GM12874 (cell line): ENCODE data around the gene AMPH.

Source experiments
- TF ChIP-seq, protein P1 (sequence below): IDR thresholded peaks from 2 replicates; pipeline ENCODE4 v1.5.1; 2011; ENCODE audit warnings: low read depth, mild to moderate bottlenecking, control low read depth, low read length, moderate library complexity; ENCODE audit not compliant: insufficient read depth

Gene AMPH

DNA sequence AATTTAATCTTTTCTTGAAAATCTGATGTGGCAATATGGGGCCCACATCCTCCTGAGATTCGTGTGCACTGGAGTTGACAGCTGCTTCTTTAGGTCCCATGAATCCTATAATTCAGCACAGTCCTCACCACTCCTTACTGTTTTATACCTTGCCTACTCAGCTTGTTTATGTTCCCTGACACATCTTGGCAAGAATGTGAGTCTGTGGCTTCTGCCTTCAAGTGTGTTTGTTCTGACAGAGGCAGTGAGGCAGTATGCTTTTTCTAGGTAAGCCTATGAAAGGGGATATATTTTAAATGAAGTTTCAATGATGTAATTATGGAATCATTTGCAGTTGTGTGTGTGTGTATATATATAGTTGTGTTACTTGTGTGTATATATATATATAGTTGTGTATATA, 106.4 kb downstream of the AMPH start:
- TF ChIP-seq, protein P1, sequence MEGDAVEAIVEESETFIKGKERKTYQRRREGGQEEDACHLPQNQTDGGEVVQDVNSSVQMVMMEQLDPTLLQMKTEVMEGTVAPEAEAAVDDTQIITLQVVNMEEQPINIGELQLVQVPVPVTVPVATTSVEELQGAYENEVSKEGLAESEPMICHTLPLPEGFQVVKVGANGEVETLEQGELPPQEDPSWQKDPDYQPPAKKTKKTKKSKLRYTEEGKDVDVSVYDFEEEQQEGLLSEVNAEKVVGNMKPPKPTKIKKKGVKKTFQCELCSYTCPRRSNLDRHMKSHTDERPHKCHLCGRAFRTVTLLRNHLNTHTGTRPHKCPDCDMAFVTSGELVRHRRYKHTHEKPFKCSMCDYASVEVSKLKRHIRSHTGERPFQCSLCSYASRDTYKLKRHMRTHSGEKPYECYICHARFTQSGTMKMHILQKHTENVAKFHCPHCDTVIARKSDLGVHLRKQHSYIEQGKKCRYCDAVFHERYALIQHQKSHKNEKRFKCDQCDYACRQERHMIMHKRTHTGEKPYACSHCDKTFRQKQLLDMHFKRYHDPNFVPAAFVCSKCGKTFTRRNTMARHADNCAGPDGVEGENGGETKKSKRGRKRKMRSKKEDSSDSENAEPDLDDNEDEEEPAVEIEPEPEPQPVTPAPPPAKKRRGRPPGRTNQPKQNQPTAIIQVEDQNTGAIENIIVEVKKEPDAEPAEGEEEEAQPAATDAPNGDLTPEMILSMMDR: no peak

DNA sequence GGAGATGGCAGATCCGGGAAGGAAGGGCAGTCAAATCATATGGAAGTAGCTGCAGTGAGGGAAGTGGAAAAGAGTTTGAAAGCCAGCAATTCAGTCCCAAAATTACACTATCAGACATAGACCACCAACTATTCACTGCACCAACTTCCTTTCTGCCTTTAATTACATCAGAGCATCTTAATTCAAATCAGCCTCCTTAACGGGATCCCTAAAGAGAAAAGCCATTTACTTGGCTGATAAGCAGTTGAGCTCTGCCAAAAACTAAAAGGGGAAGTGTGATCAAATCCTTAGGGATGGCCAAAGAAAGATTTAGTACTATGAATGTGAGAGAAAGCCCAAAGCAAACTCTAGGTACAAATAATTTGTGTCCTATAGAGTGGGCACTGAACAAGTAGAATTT, 110.4 kb downstream of the AMPH start:
- TF ChIP-seq, protein P1: no peak

DNA sequence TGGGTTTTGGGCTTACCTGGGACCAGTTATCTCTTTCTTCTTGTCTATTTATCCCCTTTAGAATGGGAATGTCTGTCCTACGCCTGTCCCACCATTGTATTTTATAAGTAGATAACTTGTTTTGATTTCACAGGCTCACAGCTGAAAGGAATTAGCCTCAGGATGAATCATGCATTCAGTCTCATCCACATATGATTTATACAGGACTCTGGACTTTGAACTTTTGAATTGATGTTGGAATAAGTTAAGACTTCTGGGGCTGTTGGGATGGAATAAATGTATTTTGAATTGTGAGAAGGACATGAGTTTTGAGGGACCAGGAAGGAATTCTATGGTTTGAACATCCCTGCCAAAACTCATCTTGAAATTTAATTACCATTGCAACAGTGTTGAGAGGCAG, 112.6 kb downstream of the AMPH start:
- TF ChIP-seq, protein P1: no peak

DNA sequence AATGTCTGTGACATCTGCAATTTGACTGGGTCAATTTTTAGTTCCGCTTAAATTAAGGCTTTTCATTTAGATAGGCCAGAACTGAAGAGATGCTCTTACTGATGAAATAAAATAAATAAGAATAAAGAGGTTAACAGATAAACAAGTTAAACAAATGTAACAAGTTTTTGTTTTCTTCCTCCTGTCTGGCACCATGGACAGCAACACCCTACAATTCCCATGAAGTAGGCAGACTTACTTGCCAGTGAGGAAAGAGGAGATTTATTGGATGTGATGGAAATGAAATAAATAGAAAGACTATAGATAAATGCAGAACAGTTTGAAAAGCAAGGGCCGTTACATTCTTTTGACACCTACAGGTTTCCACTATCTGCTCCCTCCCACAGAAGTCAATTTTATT, 118.5 kb downstream of the AMPH start:
- TF ChIP-seq, protein P1: no peak

DNA sequence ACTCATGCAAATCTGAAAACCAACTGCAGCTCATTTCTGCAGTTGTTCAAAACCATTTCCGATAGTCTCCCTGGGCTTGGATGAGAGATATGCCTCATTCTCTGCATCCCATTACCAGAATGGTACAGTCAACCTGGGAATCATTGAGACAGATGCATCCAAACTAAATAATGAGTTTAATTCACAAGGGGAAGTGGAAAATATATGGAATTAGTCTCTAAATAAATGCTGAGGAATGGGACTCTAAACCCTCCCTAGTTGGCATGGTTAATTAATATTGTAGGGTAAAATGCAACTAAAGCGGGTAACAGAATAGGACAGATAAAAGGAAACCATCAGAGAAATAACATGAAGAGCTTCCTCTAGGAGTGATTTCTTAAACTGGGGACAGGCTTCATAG, 118.9 kb downstream of the AMPH start:
- TF ChIP-seq, protein P1: no peak

DNA sequence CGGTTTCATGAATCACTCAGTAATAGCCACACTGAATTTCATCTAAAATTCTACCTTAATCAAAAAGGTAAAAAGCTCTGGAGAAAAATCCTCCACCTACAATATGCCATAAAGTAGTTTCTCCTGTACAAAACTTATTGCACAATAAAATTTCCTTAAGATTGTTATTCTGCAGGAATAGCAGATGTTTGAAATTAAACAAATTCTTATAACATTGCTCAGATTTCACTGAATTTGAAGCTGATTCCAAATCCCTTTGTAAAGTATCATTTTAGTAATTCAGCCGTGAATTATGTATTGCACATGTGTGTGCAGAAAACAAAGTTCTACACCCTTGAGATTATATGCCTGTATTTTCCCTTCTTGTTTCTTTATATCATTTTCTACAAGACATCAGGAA, 123.8 kb downstream of the AMPH start:
- TF ChIP-seq, protein P1: no peak

DNA sequence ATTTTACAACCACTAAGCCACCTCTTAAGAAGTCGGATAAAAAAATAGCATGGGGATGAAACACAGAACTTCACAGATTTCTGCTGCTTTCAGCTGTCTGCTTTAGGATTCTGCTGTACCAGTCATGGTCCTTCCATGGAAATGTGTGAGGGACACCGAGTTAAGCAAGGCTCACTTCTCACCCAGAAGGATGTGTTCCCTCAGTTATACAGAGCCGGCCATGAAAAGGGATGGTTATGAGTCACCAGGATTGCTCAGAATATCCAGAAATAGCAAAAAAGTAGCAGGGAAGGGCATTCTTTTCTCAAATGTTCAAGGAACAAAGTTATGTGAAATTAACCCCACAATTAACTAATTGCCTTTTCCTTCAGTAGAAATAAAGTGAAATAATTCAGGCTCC, 124.4 kb downstream of the AMPH start:
- TF ChIP-seq, protein P1: no peak

DNA sequence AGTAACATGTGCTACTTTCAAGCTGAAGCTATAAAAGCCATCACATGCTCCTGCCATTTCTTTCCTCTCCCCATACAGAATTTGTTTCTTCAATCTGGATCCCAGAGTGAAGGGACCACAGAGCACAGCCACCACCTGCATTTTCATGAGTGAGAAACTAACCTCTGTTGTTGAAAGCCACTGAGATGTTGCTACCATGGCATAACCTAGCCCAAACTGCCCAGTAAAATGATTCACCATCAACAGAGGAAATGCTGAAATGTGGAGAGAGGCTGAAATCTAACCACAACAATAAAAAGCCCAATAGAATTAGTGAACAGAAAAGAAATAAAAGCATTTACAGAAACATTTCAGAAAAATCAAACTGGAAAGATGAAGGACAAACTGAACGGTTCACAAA, 125.2 kb downstream of the AMPH start:
- TF ChIP-seq, protein P1: no peak
